GM18870 (cell line): ENCODE results near the gene ATOH1.

Experiments used
- ATAC-seq: cut with Tn5 transposase; IDR thresholded peaks from one replicate; pipeline ENCODE4 v1.9.1; 2021; ENCODE audit warnings: moderate library complexity; ENCODE audit not compliant: unreplicated experiment

Gene ATOH1

GRCh38 chr4:93834249-93835066 is 5.9 kb downstream of the ATOH1 start:
- no peak for ATAC-seq

GRCh38 chr4:93835929-93836328 is 7.4 kb downstream of the ATOH1 start:
- ATAC-seq = no peak

GRCh38 chr4:93839704-93840103 is 11.2 kb downstream of the ATOH1 start:
- ATAC-seq = no peak

- ATAC-seq = peak; percentile 66
These were observed 13.3 kb downstream of the ATOH1 start for GRCh38 chr4:93841803-93842345.

- peak; percentile 81 for ATAC-seq
These were observed 14.2 kb downstream of the ATOH1 start for GRCh38 chr4:93842601-93843252.

- no peak for ATAC-seq
These were observed 15.2 kb downstream of the ATOH1 start for GRCh38 chr4:93843772-93844171.

GRCh38 chr4:93852680-93853079 is 24.1 kb downstream of the ATOH1 start:
- no peak for ATAC-seq

GRCh38 chr4:93855926-93856325 is 27.4 kb downstream of the ATOH1 start:
- peak; percentile 73 for ATAC-seq

- ATAC-seq = no peak
These were observed 37.1 kb downstream of the ATOH1 start for GRCh38 chr4:93865650-93866049.

GRCh38 chr4:93867416-93868001 is 39.0 kb downstream of the ATOH1 start:
- no peak for ATAC-seq

- no peak for ATAC-seq
These were observed 42.4 kb downstream of the ATOH1 start for GRCh38 chr4:93870876-93871458.

- ATAC-seq = no peak
These were observed 48.2 kb downstream of the ATOH1 start for GRCh38 chr4:93876754-93877153.

GRCh38 chr4:93878566-93878965 is 50.0 kb downstream of the ATOH1 start:
- ATAC-seq = no peak

GRCh38 chr4:93879919-93880318 is 51.4 kb downstream of the ATOH1 start:
- ATAC-seq = peak; percentile 79
